Measurements from ENCODE around the gene CD69.

GRCh38 chr12:9799961-9800360 lies 39.3 kb upstream of the CD69 start:
- TF ChIP-seq TAF1 (IDR thresholded peaks at IDR 0.05; ENCODE audit: borderline replicate concordance, insufficient read depth, low read length): no peak
- no peak for TF ChIP-seq REST (IDR thresholded peaks at IDR 0.05; ENCODE audit: insufficient read depth in 1 of 2, low read depth in 2 of 2, low read length in 2 of 2)
- TF ChIP-seq POLR2AphosphoS5 (IDR thresholded peaks at IDR 0.05; ENCODE audit: low read depth, low read length): no peak
- TF ChIP-seq SIN3A (IDR thresholded peaks at IDR 0.05; ENCODE audit: borderline replicate concordance, insufficient read depth, low read length): no peak
- no peak for TF ChIP-seq FOXP2 (optimal IDR thresholded peaks at IDR 0.05; ENCODE audit: borderline replicate concordance, extremely low read depth, extremely low read length, insufficient read depth)
